ENCODE results near the gene ARMC7.

GRCh38 chr17:75160211-75160610 is 50.4 kb downstream of the ARMC7 start:
- TF ChIP-seq TARDBP (CRISPR knock-in tag; IDR thresholded peaks at IDR 0.05) (no peak), KDM1A (CRISPR knock-in tag; IDR thresholded peaks at IDR 0.05) (no peak), HOXA3 (CRISPR knock-in tag; IDR thresholded peaks at IDR 0.05) (no peak), SRY (CRISPR knock-in tag; IDR thresholded peaks at IDR 0.05) (no peak), ZBTB20 (CRISPR knock-in tag; IDR thresholded peaks at IDR 0.05; ENCODE audit: borderline replicate concordance, low read depth) (no peak), EZH2 (conservative IDR thresholded peaks at IDR 0.05; ENCODE audit: low read depth, low read length) (no peak)
